Esophagus muscularis mucosa (tissue), 4 donors: Measurements from ENCODE around the gene SORBS1. TPM values are rescaled to one million over a fixed set of nuclear protein-coding genes. Genes with fewer than 3 reads are reported as not detected.

ENCODE experiments used
- DNase-seq: peaks from one replicate; pipeline ENCODE4 v3.0.0-alpha.2; 2017; ENCODE audit errors: extremely low spot score
- H3K27ac ChIP-seq, 4 donors: fragments of 200-600 bp; sonication (generic); replicated peaks in 1 of 4; 1 replicate in 3 of 4; 2 replicates in 1 of 4; pipeline ENCODE4 v1.5.1; 2016 to 2019; ENCODE audit warnings: mild to moderate bottlenecking in 1 of 4
- H3K27me3 ChIP-seq, 4 donors: fragments of 200-600 bp; sonication (generic); one replicate each; pipeline versions ENCODE4 v1.5.1 to v1.6.0; 2016 to 2019
- H3K36me3 ChIP-seq, 4 donors: fragments of 200-600 bp; sonication (generic); one replicate each; pipeline ENCODE4 v1.5.1; 2016 to 2019
- H3K4me1 ChIP-seq, 4 donors: fragments of 200-600 bp; sonication (generic); one replicate each; pipeline ENCODE4 v1.5.1; 2016 to 2019
- H3K4me3 ChIP-seq, 4 donors: fragments of 200-600 bp; sonication (generic); 1 replicate in 2 of 4; 2 replicates in 2 of 4; pipeline ENCODE4 v1.5.1; 2016 to 2019; ENCODE audit warnings: mild to moderate bottlenecking in 4 of 4, moderate library complexity in 1 of 4
- H3K9me3 ChIP-seq, 4 donors: fragments of 200-600 bp; sonication (generic); 1 replicate in 3 of 4; 2 replicates in 1 of 4; pipeline ENCODE4 v1.5.1; 2016 to 2019
- EP300 ChIP-seq: sonication (generic); formaldehyde crosslinking; IDR thresholded peaks from one replicate; pipeline ENCODE4 v1.6.1; 2017; ENCODE audit warnings: antibody characterized with exemption
- POLR2A ChIP-seq: fragments of 450-650 bp; IDR thresholded peaks from one replicate; pipeline ENCODE4 v1.6.1; 2017; ENCODE audit warnings: antibody characterized with exemption, moderate library complexity, mild to moderate bottlenecking, low read depth
- POLR2AphosphoS5 ChIP-seq, 2 donors: sonication (generic); formaldehyde crosslinking; IDR thresholded peaks; one replicate each; pipeline ENCODE4 v1.6.1; 2017; ENCODE audit warnings: antibody characterized with exemption in 2 of 2
- WGBS: methylation state at CpG from one replicate; pipeline ENCODE4 v1.1.5; 2018; 5-methylcytosine and 5-hydroxymethylcytosine counted together
- intact Hi-C: fragments of 100-400 bp; cut with DNase I; formaldehyde crosslinking; loops from one replicate; pipeline ENCODE4 v1.15.1; 2023
- total RNA-seq, 4 donors: library from RNA; depleted of rRNA; stranded (reverse); fragments of >200 nt; gene quantifications; one replicate each; pipeline versions ENCODE4 v1.1.0 to v1.2.1, GENCODE V29; 2016
- TF ChIP-seq, protein P1 (sequence below), 3 experiments: fragments of 200-600 bp in 2 of 3; fragments of 450-650 bp in 1 of 3; sonication (generic) in 2 of 3; IDR thresholded peaks; one replicate each; pipeline ENCODE4 v1.5.1; 2017 to 2019; ENCODE audit warnings: antibody characterized with exemption in 3 of 3, mild to moderate bottlenecking in 2 of 3, moderate library complexity in 1 of 3

Gene SORBS1
- total RNA-seq, 4 donors from 2014 or later: 1,569 to 2,231 (median 1,854) TPM

DNA sequence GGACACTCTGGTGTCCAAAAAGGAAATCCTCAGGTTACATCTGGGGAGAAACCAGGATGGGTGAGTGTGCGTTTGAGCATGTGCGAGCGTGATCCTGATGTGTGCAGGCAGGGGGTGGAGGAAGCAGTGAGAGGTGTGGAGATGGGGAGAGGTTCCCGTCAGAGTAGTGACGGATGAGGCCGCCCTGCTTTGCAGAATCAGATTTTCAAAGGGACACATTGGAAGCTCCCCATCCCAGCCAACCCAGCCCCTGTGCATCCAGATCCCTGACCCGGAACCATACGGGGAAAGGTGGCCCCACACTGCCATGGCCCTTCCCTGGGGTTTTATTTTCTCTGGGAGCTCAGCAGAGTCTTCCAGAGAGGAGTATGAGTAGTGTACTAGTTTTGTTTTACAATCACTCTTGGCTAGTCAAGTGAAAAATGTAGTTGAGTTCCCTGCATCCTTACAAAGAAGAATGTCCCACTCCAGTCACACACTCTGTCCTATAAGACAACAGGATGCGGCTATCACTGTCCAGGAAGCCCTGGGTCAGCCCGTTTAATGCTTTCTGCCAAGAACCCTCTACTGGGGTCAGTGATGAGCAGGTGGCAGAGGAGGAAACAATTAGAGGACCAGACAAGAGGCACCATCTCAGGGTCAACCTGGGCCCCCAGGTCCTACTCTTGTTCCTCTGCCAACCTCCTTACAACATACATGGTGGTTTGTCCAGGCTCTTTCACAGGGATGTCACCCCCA is 223.6 kb downstream of the SORBS1 start:
- peaks cover 78 to 99% (median 90%) of the 10 kb centered on the region in 4 donors for H3K4me1 ChIP-seq

GRCh38 chr10:95336702-95337101 is 224.5 kb downstream of the SORBS1 start:
- H3K4me1 ChIP-seq: peaks cover 78 to 100% (median 90%) of the 10 kb centered on the region in 4 donors
- intact Hi-C loops: no loop called here
- peak overlapping the region; percentile 90 to 91 (median 90) for H3K27ac ChIP-seq

More for the DNA sequence above, 223.6 kb downstream of the SORBS1 start:
- TF ChIP-seq, protein P1, sequence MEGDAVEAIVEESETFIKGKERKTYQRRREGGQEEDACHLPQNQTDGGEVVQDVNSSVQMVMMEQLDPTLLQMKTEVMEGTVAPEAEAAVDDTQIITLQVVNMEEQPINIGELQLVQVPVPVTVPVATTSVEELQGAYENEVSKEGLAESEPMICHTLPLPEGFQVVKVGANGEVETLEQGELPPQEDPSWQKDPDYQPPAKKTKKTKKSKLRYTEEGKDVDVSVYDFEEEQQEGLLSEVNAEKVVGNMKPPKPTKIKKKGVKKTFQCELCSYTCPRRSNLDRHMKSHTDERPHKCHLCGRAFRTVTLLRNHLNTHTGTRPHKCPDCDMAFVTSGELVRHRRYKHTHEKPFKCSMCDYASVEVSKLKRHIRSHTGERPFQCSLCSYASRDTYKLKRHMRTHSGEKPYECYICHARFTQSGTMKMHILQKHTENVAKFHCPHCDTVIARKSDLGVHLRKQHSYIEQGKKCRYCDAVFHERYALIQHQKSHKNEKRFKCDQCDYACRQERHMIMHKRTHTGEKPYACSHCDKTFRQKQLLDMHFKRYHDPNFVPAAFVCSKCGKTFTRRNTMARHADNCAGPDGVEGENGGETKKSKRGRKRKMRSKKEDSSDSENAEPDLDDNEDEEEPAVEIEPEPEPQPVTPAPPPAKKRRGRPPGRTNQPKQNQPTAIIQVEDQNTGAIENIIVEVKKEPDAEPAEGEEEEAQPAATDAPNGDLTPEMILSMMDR (IDR thresholded peaks at IDR 0.05): no peak
- no peak for TF ChIP-seq POLR2A
- TF ChIP-seq POLR2AphosphoS5 (IDR thresholded peaks at IDR 0.05): no peak
- no peak for TF ChIP-seq EP300
- peak overlapping the region; percentile 53 to 91 (median 90) for H3K27ac ChIP-seq
- peaks cover 39 to 98% (median 90%) of the 10 kb centered on the region in 4 donors for H3K36me3 ChIP-seq
- intact Hi-C loops: no loop called here
- DNase-seq: no peak
- no peaks in the 10 kb centered on the region for H3K9me3 ChIP-seq
- H3K27me3 ChIP-seq: no peaks in the 10 kb centered on the region
- WGBS: 73% methylated on average over 10 of the region's 10 CpGs
- H3K4me3 ChIP-seq: no peak overlapping the region

DNA sequence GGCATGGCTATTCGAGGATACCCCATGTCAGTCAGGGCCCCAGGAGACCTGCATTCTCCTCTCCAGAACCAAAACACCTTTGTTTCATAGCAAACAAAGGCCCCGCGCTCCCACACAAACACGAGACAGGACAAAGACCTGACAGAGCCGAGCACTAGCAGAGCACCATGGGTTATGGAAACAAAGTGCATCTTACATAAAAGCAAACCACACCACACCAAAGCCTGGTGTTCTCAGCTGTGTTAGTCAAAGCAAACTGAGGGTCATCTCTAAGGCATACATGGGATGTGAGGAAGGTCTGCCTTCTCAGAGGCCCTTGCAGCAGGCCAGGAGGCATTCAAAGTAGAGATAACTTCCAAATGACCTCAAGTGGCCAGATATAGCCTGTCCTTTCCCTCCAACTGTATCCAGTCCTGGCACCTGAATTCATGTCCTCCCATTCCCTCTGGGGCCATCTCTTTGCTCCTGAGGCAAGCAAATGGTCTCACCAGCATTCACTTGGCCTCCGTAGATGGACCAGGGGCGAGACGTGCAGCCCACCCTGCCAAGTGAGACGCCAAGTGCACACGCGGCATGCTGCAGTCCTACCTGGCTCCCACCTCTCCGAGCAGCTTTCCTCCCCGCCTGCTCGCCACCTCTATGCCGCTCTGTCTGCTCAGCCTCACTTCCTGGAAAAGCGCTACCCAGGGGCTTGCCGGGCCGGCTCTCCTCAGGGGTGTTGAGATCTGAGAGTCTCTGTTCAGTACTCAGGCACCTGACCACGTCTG is 225.1 kb downstream of the SORBS1 start:
- DNase-seq: no peak
- Histone ChIP-seq H3K4me1 (peaks cover 80 to 100% (median 91%) of the 10 kb centered on the region in 4 donors), H3K36me3 (peaks cover 34 to 98% (median 90%) of the 10 kb centered on the region in 4 donors), H3K9me3 (no peaks in the 10 kb centered on the region), H3K27ac (peak overlapping the region; percentile 90 to 91 (median 90)), H3K27me3 (no peaks in the 10 kb centered on the region), H3K4me3 (no peak overlapping the region)
- intact Hi-C loops: no loop called here
- 84% methylated on average over 19 of the region's 19 CpGs for WGBS
- TF ChIP-seq POLR2AphosphoS5 (IDR thresholded peaks at IDR 0.05) (peak in 1 of 2 donors; percentile 65), POLR2A (no peak)

More at GRCh38 chr10:95336702-95337101, 224.5 kb downstream of the SORBS1 start:
- Histone ChIP-seq H3K36me3 (peaks cover 35 to 98% (median 90%) of the 10 kb centered on the region in 4 donors), H3K4me3 (no peak overlapping the region), H3K27me3 (no peaks in the 10 kb centered on the region), H3K9me3 (no peaks in the 10 kb centered on the region)
- DNase-seq: no peak
- 87% methylated on average over 9 of the region's 9 CpGs for WGBS
- TF ChIP-seq, protein P1 (IDR thresholded peaks at IDR 0.05): no peak
- TF ChIP-seq POLR2A (no peak), POLR2AphosphoS5 (IDR thresholded peaks at IDR 0.05) (no peak), EP300 (no peak)

DNA sequence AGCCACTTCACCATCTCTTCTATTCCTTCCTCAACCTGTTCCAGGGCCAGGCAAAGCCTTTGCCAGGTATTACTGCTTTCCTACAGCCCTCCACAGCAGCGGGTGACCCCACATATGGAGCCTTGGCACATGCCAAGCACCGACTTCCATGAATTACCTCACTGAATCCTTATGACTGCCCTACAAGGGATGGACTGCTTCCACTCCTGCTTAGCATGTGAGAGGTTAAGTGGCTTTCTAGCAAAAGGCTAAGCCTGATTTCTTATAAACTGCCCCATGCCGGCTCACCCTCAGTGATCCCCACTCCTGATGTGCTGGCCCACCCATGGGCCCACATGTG is 226.4 kb downstream of the SORBS1 start:
- WGBS: 100% methylated on average over 2 of the region's 3 CpGs
- Histone ChIP-seq H3K36me3 (peaks cover 23 to 92% (median 86%) of the 10 kb centered on the region in 4 donors), H3K9me3 (no peaks in the 10 kb centered on the region), H3K4me1 (peaks cover 85 to 100% (median 97%) of the 10 kb centered on the region in 4 donors), H3K27ac (peak overlapping the region; percentile 90 to 91 (median 90)), H3K4me3 (no peak overlapping the region), H3K27me3 (no peaks in the 10 kb centered on the region)
- TF ChIP-seq POLR2A (no peak), POLR2AphosphoS5 (IDR thresholded peaks at IDR 0.05) (peak in 1 of 2 donors; percentile 29), EP300 (no peak)
- TF ChIP-seq, protein P1 (IDR thresholded peaks at IDR 0.05): no peak
- intact Hi-C loops: no loop called here
- no peak for DNase-seq
